SK-N-SH (cell line): ENCODE measurements around the gene MTCH2. TPM values are rescaled to one million over a fixed set of nuclear protein-coding genes. Genes with fewer than 3 reads are reported as not detected.

Source experiments
- CTCF ChIA-PET: fragments of 300-600, 350-600 bp; formaldehyde crosslinking; extraction: SDS; loops from one replicate; lab custom pipeline; 2021; lab: Yijun Ruan, JAX
- POLR2A ChIA-PET: fragments of 350-600 bp; sonication (Branson Sonifier 250); formaldehyde crosslinking; extraction: SDS; loops from one replicate; lab custom pipeline; 2020; ENCODE audit warnings: antibody characterized with exemption, inconsistent platforms; lab: Yijun Ruan, JAX
- DNase-seq: peaks from one replicate; pipeline ENCODE4 v3.0.0; 2012
- H2AFZ ChIP-seq: fragments of 200-600 bp; sonication (generic); 2 replicates; pipeline ENCODE4 v1.8.1; 2016; ENCODE audit warnings: antibody characterized with exemption, mild to moderate bottlenecking, low read depth
- H3F3A ChIP-seq: fragments of 200-600 bp; sonication (generic); replicated peaks from 2 replicates; pipeline ENCODE3; 2016; ENCODE audit warnings: antibody characterized with exemption, mild to moderate bottlenecking; ENCODE audit not compliant: insufficient read depth
- H3K27ac ChIP-seq, 2 experiments: fragments of 200-500 bp in 1 of 2; fragments of 200-600 bp in 1 of 2; sonication (Bioruptor generic) in 1 of 2; sonication (generic), shearing (Covaris generic) in 1 of 2; 2 replicates each; pipeline versions ENCODE4 v1.5.1 to v1.6.1; 2014 to 2016; ENCODE audit warnings: low read depth in 2 of 2, inconsistent platforms in 1 of 2, low read length in 1 of 2, mild to moderate bottlenecking in 1 of 2, mixed read lengths in 1 of 2
- H3K27me3 ChIP-seq: fragments of 200-600 bp; sonication (generic), shearing (Covaris generic); 2 replicates; pipeline ENCODE4 v1.6.1; 2016; ENCODE audit warnings: mixed run types; ENCODE audit not compliant: insufficient read depth
- H3K36me3 ChIP-seq, 2 experiments: fragments of 200-500 bp in 1 of 2; fragments of 200-600 bp in 1 of 2; sonication (Bioruptor generic) in 1 of 2; sonication (generic) in 1 of 2; replicated peaks in 1 of 2; 2 replicates each; pipeline versions ENCODE3 to v1.5.1; 2014 to 2016; ENCODE audit warnings: low read length in 1 of 2, mild to moderate bottlenecking in 1 of 2; ENCODE audit not compliant: insufficient read depth in 2 of 2, control insufficient read depth in 1 of 2
- H3K4me1 ChIP-seq, 2 experiments: fragments of 200-500 bp in 1 of 2; fragments of 200-600 bp in 1 of 2; sonication (Bioruptor generic) in 1 of 2; sonication (generic), shearing (Covaris generic) in 1 of 2; 2 replicates each; pipeline versions ENCODE4 v1.5.1 to v1.6.1; 2014 to 2016; ENCODE audit warnings: low read depth in 1 of 2, low read length in 1 of 2, mixed run types in 1 of 2; ENCODE audit not compliant: insufficient read depth in 2 of 2, control insufficient read depth in 1 of 2
- H3K4me2 ChIP-seq: fragments of 200-600 bp; sonication (generic), shearing (Covaris generic); 2 replicates; pipeline ENCODE4 v1.6.1; 2017; ENCODE audit warnings: mixed run types
- H3K4me3 ChIP-seq, 2 experiments: fragments of 200-500 bp in 1 of 2; fragments of 200-600 bp in 1 of 2; sonication (Bioruptor generic) in 1 of 2; sonication (generic), shearing (Covaris generic) in 1 of 2; 2 replicates each; pipeline versions ENCODE4 v1.5.1 to v1.8.1; 2014 to 2016; ENCODE audit warnings: low read depth in 2 of 2, inconsistent platforms in 1 of 2, low read length in 1 of 2, mild to moderate bottlenecking in 1 of 2, mixed read lengths in 1 of 2, moderate library complexity in 1 of 2
- H3K79me2 ChIP-seq: fragments of 200-600 bp; sonication (generic); 2 replicates; pipeline ENCODE4 v1.8.1; 2017; ENCODE audit warnings: mild to moderate bottlenecking; ENCODE audit not compliant: insufficient read depth
- H3K9ac ChIP-seq: fragments of 200-600 bp; sonication (generic); 2 replicates; pipeline ENCODE4 v1.6.1; 2017; ENCODE audit warnings: mixed run types
- H3K9me2 ChIP-seq: fragments of 200-600 bp; sonication (generic); 2 replicates; pipeline ENCODE4 v1.6.1; 2017; ENCODE audit warnings: mixed run types
- H3K9me3 ChIP-seq: fragments of 200-600 bp; sonication (generic); 2 replicates; pipeline ENCODE4 v1.6.1; 2017; ENCODE audit warnings: mixed run types, mild to moderate bottlenecking, moderate library complexity
- H4K20me1 ChIP-seq: fragments of 200-600 bp; sonication (generic); 2 replicates; pipeline ENCODE4 v1.6.1; 2017; ENCODE audit warnings: mild to moderate bottlenecking, mixed run types; ENCODE audit not compliant: insufficient read depth
- CTCF ChIP-seq: fragments of 200-600 bp; sonication (generic); IDR thresholded peaks from 2 replicates; pipeline ENCODE4 v1.6.1; 2017; ENCODE audit warnings: antibody characterized with exemption, mild to moderate bottlenecking, moderate library complexity
- FOSL2 ChIP-seq: IDR thresholded peaks from 2 replicates; pipeline ENCODE4 v1.4.0; 2012; ENCODE audit warnings: low read depth, mild to moderate bottlenecking, moderate library complexity, borderline replicate concordance
- FOXJ3 ChIP-seq: sonication (generic); formaldehyde crosslinking; IDR thresholded peaks from 2 replicates; pipeline ENCODE4 v1.5.1; 2020; ENCODE audit warnings: mild to moderate bottlenecking, missing genetic modification reagents
- GATA2 ChIP-seq: sonication (generic); formaldehyde crosslinking; IDR thresholded peaks from 2 replicates; pipeline ENCODE4 v1.5.0; 2020; ENCODE audit warnings: mild to moderate bottlenecking, missing genetic modification reagents
- JUND ChIP-seq: IDR thresholded peaks from 2 replicates; pipeline ENCODE4 v1.4.0; 2012
- NRF1 ChIP-seq: IDR thresholded peaks from 2 replicates; pipeline ENCODE4 v1.6.1; 2012; ENCODE audit warnings: low read depth, mild to moderate bottlenecking, low read length
- RFX5 ChIP-seq: IDR thresholded peaks from 2 replicates; pipeline ENCODE4 v1.6.1; 2012; ENCODE audit warnings: mild to moderate bottlenecking, improper control_type of control experiment, low read length
- RXRA ChIP-seq: IDR thresholded peaks from 2 replicates; pipeline ENCODE4 v1.4.0; 2012; ENCODE audit warnings: low read depth, mild to moderate bottlenecking, borderline replicate concordance
- SIN3A ChIP-seq: IDR thresholded peaks from 2 replicates; pipeline ENCODE4 v1.6.1; 2012; ENCODE audit warnings: low read depth, mild to moderate bottlenecking, low read length, moderate library complexity, borderline replicate concordance
- YY1 ChIP-seq: IDR thresholded peaks from 2 replicates; pipeline ENCODE4 v1.4.0; 2012; ENCODE audit warnings: low read depth, mild to moderate bottlenecking
- WGBS: methylation state at CpG from one replicate; pipeline ENCODE4 v1.1.6; 2017; ENCODE audit warnings: low lambda C conversion rate; 5-methylcytosine and 5-hydroxymethylcytosine counted together
- polyA plus RNA-seq, 3 experiments: library from polyadenylated mRNA; depleted of rRNA; stranded (reverse); fragments of >200 nt; gene quantifications; 2 replicates each; pipeline ENCODE4 v1.2.3, GENCODE V29; 2012

The MTCH2 gene
- polyA plus RNA-seq, 1 of the 3 experiments (the other 2 are of a cell fraction) = 132 TPM

GRCh38 chr11:47631473-47631872 is 10.9 kb downstream of the MTCH2 start:
- Histone ChIP-seq H3F3A (peaks cover 7% of the 10 kb centered on the region), H3K27ac (peak overlapping the region in 1 of 2 experiments; percentile 12; a peak in 2 of 4 replicates), H3K9me3 (no peaks in the 10 kb centered on the region), H3K79me2 (no peaks in the 10 kb centered on the region), H3K9me2 (no peaks in the 10 kb centered on the region), H3K36me3 (peaks cover 48 to 81% of the 10 kb centered on the region in 2 experiments), H3K9ac (no peak overlapping the region), H3K4me3 (no peak overlapping the region), H2AFZ (no peak overlapping the region), H4K20me1 (no peaks in the 10 kb centered on the region), H3K4me2 (no peak overlapping the region), H3K27me3 (no peaks in the 10 kb centered on the region), H3K4me1 (no peaks in the 10 kb centered on the region)
- DNase-seq = no peak
- TF ChIP-seq FOXJ3 (CRISPR knock-in tag) (no peak), JUND (no peak), NRF1 (no peak), RFX5 (no peak), FOSL2 (no peak), RXRA (no peak), YY1 (no peak)
- ChIA-PET CTCF (interaction anchor here (1.6 kb wide), 1 partner anchor 14 kb away, joined by 5 read pairs; no protein-coding TSS in a partner anchor), POLR2A (no interaction called here)
- WGBS = 81% methylated on average over 5 of the region's 5 CpGs

GRCh38 chr11:47628026-47628425 is 14.3 kb downstream of the MTCH2 start:
- no peak for DNase-seq
- no peak overlapping the region for H3K9ac ChIP-seq
- H3K9me3 ChIP-seq = no peaks in the 10 kb centered on the region
- 97% methylated on average over 4 of the region's 4 CpGs for WGBS
- H3K36me3 ChIP-seq = peaks cover 54 to 78% of the 10 kb centered on the region in 2 experiments
- no peak overlapping the region for H3K27ac ChIP-seq
- no peaks in the 10 kb centered on the region for H3K9me2 ChIP-seq
- POLR2A ChIA-PET = no interaction called here
- H3K4me1 ChIP-seq = no peaks in the 10 kb centered on the region
- H3K79me2 ChIP-seq = no peaks in the 10 kb centered on the region
- no peak overlapping the region for H2AFZ ChIP-seq
- no peak for TF ChIP-seq CTCF
- TF ChIP-seq YY1 = no peak
- no peak overlapping the region for H3K4me2 ChIP-seq
- no peaks in the 10 kb centered on the region for H3K27me3 ChIP-seq
- H3F3A ChIP-seq = peaks cover 7% of the 10 kb centered on the region
- no peaks in the 10 kb centered on the region for H4K20me1 ChIP-seq
- CTCF ChIA-PET = interaction anchor here (3.2 kb wide), 1 partner anchor 11 kb away, joined by 9 read pairs; no protein-coding TSS in a partner anchor
- H3K4me3 ChIP-seq = no peak overlapping the region

GRCh38 chr11:47626234-47626633 is 16.1 kb downstream of the MTCH2 start:
- peaks cover 59 to 81% of the 10 kb centered on the region in 2 experiments for H3K36me3 ChIP-seq
- POLR2A ChIA-PET = no interaction called here

More at GRCh38 chr11:47626234-47626633, 16.1 kb downstream of the MTCH2 start:
- no peak overlapping the region for H3K4me3 ChIP-seq
- H2AFZ ChIP-seq = no peak overlapping the region
- no peak overlapping the region for H3K9ac ChIP-seq
- TF ChIP-seq GATA2 (CRISPR knock-in tag) (no peak), SIN3A (no peak)
- no peaks in the 10 kb centered on the region for H3K27me3 ChIP-seq
- no peaks in the 10 kb centered on the region for H3K9me2 ChIP-seq
- WGBS = 87% methylated on average over 8 of the region's 8 CpGs
- no peaks in the 10 kb centered on the region for H3K79me2 ChIP-seq
- CTCF ChIA-PET = interaction anchor here (1.3 kb wide), 1 partner anchor 483 kb away, joined by 3 read pairs; no protein-coding TSS in a partner anchor
- H3K9me3 ChIP-seq = no peaks in the 10 kb centered on the region
- no peak overlapping the region for H3K27ac ChIP-seq
- peaks cover under 1% of the 10 kb centered on the region for H3F3A ChIP-seq
- H3K4me1 ChIP-seq = no peaks in the 10 kb centered on the region
- no peaks in the 10 kb centered on the region for H4K20me1 ChIP-seq
- DNase-seq = no peak
- H3K4me2 ChIP-seq = no peak overlapping the region
